OCI-LY3 (cell line): ENCODE results near the gene ANKRD11.
"Not testable (repeated sequence)": the region's sequence is repeated elsewhere in the genome, so short reads cannot be mapped to it uniquely, and the experiment has no call there.

Experiments used
- H2AFZ ChIP-seq: fragments of 200-600, 300-600 bp; shearing (Covaris generic); 2 replicates; pipeline ENCODE4 v1.6.0; 2014; ENCODE audit warnings: antibody characterized with exemption, low read depth, low read length
- H3K27ac ChIP-seq: fragments of 200-600, 300-600 bp; sonication (generic); 2 replicates; pipeline ENCODE4 v1.5.1; 2014; ENCODE audit warnings: mild to moderate bottlenecking, low read length, moderate library complexity, mixed read lengths
- H3K27me3 ChIP-seq: fragments of 200-600, 300-600 bp; sonication (generic); 2 replicates; pipeline ENCODE4 v1.6.1; 2014; ENCODE audit warnings: low read depth, low read length, mixed read lengths
- H3K36me3 ChIP-seq: fragments of 200-600, 300-600 bp; sonication (generic); replicated peaks from 2 replicates; pipeline ENCODE3; 2014; ENCODE audit warnings: low read depth, low read length, mixed read lengths
- H3K4me1 ChIP-seq: fragments of 300-600, 200-600 bp; sonication (generic); 2 replicates; pipeline ENCODE4 v1.6.1; 2014; ENCODE audit warnings: low read length, mixed read lengths
- H3K4me2 ChIP-seq: fragments of 200-600, 300-600 bp; sonication (generic); 2 replicates; pipeline ENCODE4 v1.6.1; 2014; ENCODE audit warnings: low read length, mixed read lengths
- H3K4me3 ChIP-seq: fragments of 300-600, 200-600 bp; sonication (generic); 2 replicates; pipeline ENCODE4 v1.5.1; 2014; ENCODE audit warnings: antibody characterized with exemption, mild to moderate bottlenecking, low read length, moderate library complexity
- H3K79me2 ChIP-seq: fragments of 300-600, 200-600 bp; shearing (Covaris generic); 2 replicates; pipeline ENCODE4 v1.6.1; 2014; ENCODE audit warnings: mild to moderate bottlenecking, low read length, mixed read lengths
- H3K9ac ChIP-seq: fragments of 300-600, 200-600 bp; shearing (Covaris generic); 2 replicates; pipeline ENCODE4 v1.6.0; 2014; ENCODE audit warnings: mild to moderate bottlenecking, low read length, moderate library complexity
- H3K9me3 ChIP-seq: fragments of 200-600, 300-600 bp; shearing (Covaris generic); 2 replicates; pipeline ENCODE4 v1.6.1; 2014; ENCODE audit warnings: low read length, mixed read lengths; ENCODE audit not compliant: insufficient read depth
- H4K20me1 ChIP-seq: fragments of 200-600, 300-600 bp; sonication (generic); 2 replicates; pipeline ENCODE4 v1.6.1; 2016; ENCODE audit warnings: low read length, mixed read lengths; ENCODE audit not compliant: insufficient read depth
- CTCF ChIP-seq: fragments of 200-600, 300-600 bp; sonication (generic); IDR thresholded peaks from 2 replicates; pipeline ENCODE4 v1.5.1; 2014; ENCODE audit warnings: antibody characterized with exemption, low read length, low read depth
- EZH2phosphoT487 ChIP-seq: fragments of 200-600 bp; shearing (Covaris generic); IDR thresholded peaks from 2 replicates; pipeline ENCODE4 v1.6.1; 2018; ENCODE audit warnings: antibody characterized with exemption, mixed run types, low read depth

Gene ANKRD11

GRCh38 chr16:89384282-89384681 is 106.1 kb downstream of the ANKRD11 start:
- H2AFZ ChIP-seq = no peak overlapping the region
- peaks cover 99% of the 10 kb centered on the region for H3K79me2 ChIP-seq
- no peaks in the 10 kb centered on the region for H3K27me3 ChIP-seq
- no peak overlapping the region for H3K4me3 ChIP-seq
- H3K4me1 ChIP-seq = no peaks in the 10 kb centered on the region
- peaks cover 94% of the 10 kb centered on the region for H4K20me1 ChIP-seq
- H3K9me3 ChIP-seq = no peaks in the 10 kb centered on the region
- no peak overlapping the region for H3K9ac ChIP-seq
- H3K4me2 ChIP-seq = no peak overlapping the region
- H3K27ac ChIP-seq = no peak overlapping the region
- TF ChIP-seq EZH2phosphoT487 (no peak), CTCF (no peak)
- no peaks in the 10 kb centered on the region for H3K36me3 ChIP-seq

GRCh38 chr16:89383095-89384003 is 107.0 kb downstream of the ANKRD11 start:
- Histone ChIP-seq H3K9ac (no peak overlapping the region), H3K79me2 (peaks cover 99% of the 10 kb centered on the region), H3K4me2 (no peak overlapping the region), H3K9me3 (no peaks in the 10 kb centered on the region), H3K4me1 (no peaks in the 10 kb centered on the region), H3K4me3 (no peak overlapping the region), H2AFZ (no peak overlapping the region), H3K36me3 (peaks cover 2% of the 10 kb centered on the region), H3K27me3 (no peaks in the 10 kb centered on the region), H4K20me1 (peaks cover 94% of the 10 kb centered on the region), H3K27ac (no peak overlapping the region)
- TF ChIP-seq CTCF = no peak
- TF ChIP-seq EZH2phosphoT487 = no peak

GRCh38 chr16:89382555-89382954 is 107.8 kb downstream of the ANKRD11 start:
- H3K27ac ChIP-seq, H3K9me3 ChIP-seq, H3K4me1 ChIP-seq, H3K4me2 ChIP-seq, H3K36me3 ChIP-seq, H3K27me3 ChIP-seq, H2AFZ ChIP-seq, H3K9ac ChIP-seq, H3K4me3 ChIP-seq: not testable (repeated sequence)
- H4K20me1 ChIP-seq = peaks cover 95% of the 10 kb centered on the region
- H3K79me2 ChIP-seq = peaks cover 99% of the 10 kb centered on the region

- H2AFZ ChIP-seq = no peak overlapping the region
- peaks cover 100% of the 10 kb centered on the region for H3K79me2 ChIP-seq
- H3K4me2 ChIP-seq = no peak overlapping the region
- H3K27me3 ChIP-seq = no peaks in the 10 kb centered on the region
- no peak overlapping the region for H3K9ac ChIP-seq
- H3K4me1 ChIP-seq = no peaks in the 10 kb centered on the region
- H3K9me3 ChIP-seq = no peaks in the 10 kb centered on the region
- peaks cover 15% of the 10 kb centered on the region for H3K36me3 ChIP-seq
- no peak overlapping the region for H3K27ac ChIP-seq
- H3K4me3 ChIP-seq = no peak overlapping the region
- TF ChIP-seq EZH2phosphoT487 = no peak
- no peak for TF ChIP-seq CTCF
- H4K20me1 ChIP-seq = peaks cover 98% of the 10 kb centered on the region
Observed at GRCh38 chr16:89381788-89382187, 108.6 kb downstream of the ANKRD11 start.
